Activated CD4-positive, alpha-beta T cell treated with anti-CD3 and anti-CD28 coated beads for 24 hours (primary cell): ENCODE data around the gene ZMIZ1.

Experiments used
- DNase-seq, 2 donors: peaks; one replicate each; pipeline ENCODE4 v3.0.0-alpha.2; 2020; ENCODE audit warnings: low read depth in 2 of 2

ZMIZ1 gene

DNA sequence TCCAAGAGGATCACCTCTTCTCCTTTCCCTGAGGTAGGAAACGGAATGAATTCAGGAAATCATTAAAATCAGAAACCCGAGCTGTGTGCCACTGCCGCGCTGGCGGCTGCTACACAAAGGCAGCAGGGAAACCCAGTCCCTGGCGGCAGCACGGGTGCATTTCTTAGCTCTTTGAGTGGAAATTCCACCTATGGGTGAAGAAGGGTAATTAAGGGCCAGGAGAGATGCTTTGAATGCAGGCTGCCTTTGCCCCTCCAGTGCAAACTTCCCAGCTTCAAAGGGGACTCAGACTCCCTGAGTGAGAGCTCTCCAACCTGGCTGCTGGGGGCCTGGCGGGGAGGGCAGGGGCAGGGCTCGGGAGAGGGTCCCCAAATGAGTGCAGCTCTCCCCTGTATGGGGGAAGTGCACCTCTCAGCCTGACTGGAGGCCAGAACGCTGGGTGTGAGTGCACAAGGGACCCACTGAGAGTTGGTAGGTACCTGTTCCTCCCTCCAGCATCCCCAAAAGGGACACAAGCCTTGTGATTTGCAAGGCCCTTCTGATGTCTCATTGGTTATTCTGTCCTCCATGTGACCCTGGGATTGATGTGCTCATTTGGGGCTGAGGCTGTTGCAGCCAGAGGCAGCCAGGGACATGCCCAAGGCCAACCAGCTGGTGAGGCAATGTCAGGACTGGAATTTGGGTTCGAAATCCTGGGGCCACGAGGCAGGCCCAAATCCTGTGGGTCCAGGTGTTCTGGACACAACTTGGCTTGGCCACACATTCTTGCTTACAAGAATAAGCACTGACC lies 16.3 kb upstream of the ZMIZ1 start:
- DNase-seq, result no peak

GRCh38 chr10:79053081-79053434 lies 15.7 kb upstream of the ZMIZ1 start:
- no peak for DNase-seq

DNA sequence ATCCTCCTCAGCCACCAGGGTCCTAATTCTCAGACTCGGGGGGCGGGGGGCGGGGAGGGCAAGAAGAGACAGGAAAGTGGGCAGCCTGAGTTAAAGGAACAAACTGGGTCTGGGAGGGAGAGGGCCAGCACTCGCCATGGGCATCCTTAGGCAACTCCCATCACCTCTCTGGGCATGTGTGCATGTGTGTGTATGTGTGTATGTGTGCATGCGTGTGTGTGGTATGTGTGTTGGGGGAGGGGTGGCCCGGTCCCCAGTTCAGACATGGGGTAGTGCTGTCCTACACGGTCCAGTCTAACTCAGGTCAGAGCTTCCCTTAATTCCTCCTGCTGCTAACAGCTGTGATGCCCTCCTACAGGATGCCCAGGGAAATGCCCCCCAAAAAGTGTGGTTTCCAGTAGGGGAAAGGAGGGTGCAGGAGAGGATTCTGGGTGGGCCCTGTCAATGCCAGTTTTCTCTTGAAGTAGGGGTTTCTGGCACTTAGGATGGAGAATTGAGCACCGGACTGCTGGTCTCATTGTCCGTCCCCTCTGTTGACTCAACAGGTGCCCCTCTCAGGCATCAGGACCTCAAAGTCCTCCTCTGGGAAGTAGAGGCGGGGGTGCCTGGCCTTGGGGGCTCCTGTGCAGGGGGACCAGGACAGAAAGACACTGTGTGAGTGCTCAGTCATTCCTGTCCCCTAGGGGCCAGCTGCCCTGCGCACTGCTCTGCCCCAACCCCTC lies 15.1 kb upstream of the ZMIZ1 start:
- DNase-seq, result no peak

DNA sequence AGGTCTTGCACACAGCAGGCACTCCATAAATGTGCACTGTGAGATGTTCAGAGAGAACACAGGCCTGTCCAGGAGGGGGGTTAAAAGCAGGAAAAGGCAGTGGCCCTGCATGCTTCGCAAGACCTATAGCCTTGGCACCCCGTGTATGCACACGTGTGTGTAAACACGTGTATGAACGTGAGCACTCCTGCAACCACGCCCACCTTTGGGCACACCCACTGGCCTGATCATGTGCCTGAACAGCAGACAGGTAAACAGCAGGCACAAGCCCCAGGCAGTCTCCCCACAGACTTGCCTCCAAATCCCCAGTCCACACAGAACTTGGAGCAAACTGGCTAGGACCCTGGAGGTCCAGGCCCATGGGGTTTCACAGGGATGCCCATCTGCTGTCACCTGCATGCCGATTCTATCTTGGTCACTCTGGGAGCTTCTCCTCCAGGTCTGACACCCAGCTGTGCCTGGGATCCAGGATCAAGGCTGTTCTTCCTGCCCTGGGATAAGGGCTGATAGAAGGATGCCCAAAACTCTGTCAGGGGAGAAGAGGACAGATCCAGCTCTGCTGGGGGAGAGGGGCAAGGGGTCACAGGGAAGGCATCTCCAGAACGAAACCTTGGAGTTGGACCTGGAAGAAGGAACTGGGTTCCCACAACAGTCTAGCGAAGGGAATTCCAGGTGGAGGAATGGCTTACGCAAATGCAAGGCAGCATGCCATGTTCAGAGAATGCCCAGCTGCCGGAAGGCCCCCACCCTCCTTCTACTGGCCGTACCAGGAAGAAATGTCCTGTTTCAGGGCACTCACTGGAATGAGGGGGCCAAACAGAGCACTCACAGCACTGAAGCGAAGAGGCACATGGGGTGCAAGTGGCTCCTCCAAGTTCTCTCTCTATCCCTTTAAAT lies 14.3 kb upstream of the ZMIZ1 start:
- no peak for DNase-seq

GRCh38 chr10:79055100-79055782 lies 13.5 kb upstream of the ZMIZ1 start:
- no peak for DNase-seq

GRCh38 chr10:79055892-79056291 lies 12.9 kb upstream of the ZMIZ1 start:
- DNase-seq, result no peak

GRCh38 chr10:79056361-79056735 lies 12.4 kb upstream of the ZMIZ1 start:
- DNase-seq, result no peak

- DNase-seq, result no peak
Measured at GRCh38 chr10:79056736-79057391, 11.9 kb upstream of the ZMIZ1 start.

GRCh38 chr10:79057481-79058275 lies 11.1 kb upstream of the ZMIZ1 start:
- no peak for DNase-seq

GRCh38 chr10:79058899-79059841 lies 9.6 kb upstream of the ZMIZ1 start:
- DNase-seq, result no peak

GRCh38 chr10:79059859-79060379 lies 8.8 kb upstream of the ZMIZ1 start:
- DNase-seq, result no peak

DNA sequence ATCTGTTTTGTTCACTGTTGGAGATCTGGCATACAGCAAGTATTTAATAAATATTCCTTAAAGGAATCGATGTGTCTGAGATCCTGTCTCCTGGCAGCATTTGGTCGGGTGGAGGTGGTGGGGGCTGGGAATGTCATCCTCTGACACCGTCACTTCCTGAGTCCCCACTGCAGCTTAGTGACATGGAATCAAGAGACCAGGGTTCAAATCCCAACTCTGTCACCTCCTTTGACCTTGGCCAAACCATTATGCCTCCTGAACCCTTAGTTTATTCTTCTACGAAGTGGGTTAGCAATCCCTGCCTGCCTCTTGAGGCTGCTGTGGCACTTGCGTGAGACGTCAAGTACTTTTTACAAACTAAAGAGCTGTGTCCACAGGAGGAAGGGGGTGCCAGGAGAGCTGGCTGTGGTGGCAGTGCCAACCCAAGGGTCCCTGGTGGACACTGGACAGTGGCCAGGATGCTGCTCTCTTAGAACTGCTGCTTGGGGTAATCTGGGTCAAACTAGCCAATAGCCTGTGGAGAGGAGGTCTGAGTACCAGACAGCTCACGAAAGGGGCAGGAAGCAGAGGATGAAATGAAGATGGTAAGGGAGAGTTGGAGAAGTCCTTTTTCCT lies 8.0 kb upstream of the ZMIZ1 start:
- no peak for DNase-seq

DNA sequence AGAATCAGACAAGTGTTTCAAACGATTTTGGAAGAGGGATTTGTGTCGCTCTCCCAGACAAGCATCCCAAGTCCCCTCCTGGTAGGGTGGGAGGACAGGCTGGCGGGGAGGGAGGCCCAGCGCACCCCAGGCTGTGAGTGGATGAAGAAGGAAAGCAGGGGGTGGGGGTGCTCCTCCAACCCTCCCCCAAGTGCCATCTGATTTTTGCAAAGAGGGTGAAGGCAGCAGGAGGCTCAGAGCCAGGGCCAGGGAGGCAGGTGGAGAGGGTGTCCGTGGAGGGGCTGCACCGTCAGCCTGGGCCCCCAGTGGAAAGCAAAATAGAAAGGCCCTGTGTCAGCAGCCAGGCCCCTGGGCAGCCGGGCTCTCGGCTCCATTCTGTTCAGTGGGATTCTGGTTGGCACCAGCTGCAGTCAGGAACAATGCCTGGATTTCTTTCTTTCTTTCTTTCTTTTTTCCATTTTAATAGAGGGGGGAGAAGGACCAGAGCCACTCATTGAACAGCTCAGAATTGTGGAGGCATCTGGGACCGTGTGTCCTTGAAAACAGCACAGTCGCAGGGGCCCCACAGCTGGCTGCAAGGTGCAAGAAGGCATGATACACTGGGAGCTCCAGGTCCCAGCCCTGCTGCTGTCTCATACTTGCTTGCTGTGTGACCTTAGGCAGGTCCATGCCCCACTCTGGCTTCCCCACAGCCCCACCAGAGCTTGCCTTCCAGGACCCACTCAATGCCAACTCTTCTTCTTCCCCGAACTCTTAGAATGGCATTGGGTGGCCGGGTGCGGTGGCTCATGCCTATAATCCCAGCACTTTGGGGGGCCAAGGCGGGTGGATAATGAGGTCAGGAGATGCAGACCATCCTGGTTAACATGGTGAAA lies 7.1 kb upstream of the ZMIZ1 start:
- no peak for DNase-seq

- DNase-seq, result no peak
Measured at GRCh38 chr10:79063071-79063491, 5.7 kb upstream of the ZMIZ1 start.

DNA sequence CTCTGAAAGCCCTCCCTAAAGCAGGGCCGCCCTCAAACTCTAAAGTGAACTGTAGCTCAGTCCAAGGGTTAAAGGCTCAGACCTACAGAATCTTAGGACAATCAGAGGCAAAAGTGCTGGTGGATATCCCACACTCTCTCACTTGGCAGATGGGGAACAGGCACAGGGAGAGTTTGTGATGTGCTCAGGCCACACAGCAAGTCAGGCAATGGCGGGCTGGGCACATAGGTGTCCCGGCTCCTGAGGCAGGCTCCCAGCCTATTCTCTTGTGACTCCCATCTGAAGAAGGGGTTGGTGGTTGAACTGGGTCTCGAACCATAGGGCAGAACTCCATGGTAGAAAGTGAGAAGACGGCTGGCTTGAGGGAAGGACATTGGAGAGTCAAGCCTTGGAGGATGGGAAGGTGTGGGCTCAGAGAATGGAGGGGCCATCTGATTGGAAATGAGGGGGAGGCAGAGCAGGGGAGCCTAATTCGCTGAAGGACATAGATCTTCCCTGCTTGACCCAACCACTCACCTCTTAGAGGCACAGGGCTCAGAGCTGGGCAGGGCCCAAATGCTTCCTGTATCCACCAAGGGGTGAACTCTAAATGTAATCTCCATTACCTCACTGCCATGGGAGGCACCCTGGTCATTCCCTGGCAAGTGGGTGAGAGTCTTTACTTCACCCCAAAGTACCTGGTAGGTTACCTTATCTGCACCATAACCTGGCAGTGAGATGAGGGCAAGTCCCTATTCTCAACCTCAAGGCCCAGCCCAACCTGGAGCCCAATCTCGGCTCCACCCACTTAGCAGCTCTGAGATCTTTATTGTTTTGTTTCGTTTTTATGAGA lies 4.9 kb upstream of the ZMIZ1 start:
- no peak for DNase-seq

- no peak for DNase-seq
Measured at GRCh38 chr10:79065091-79065551, 3.6 kb upstream of the ZMIZ1 start.

- no peak for DNase-seq
Measured at GRCh38 chr10:79065853-79066252, 2.9 kb upstream of the ZMIZ1 start.
